Activated naive CD8-positive, alpha-beta T cell treated with anti-CD3 and anti-CD28 coated beads, Interleukin-2, amount 50 U/mL, for 24 hours (primary cell): Measurements from ENCODE around the gene LY9.

ENCODE experiments used
- ATAC-seq: fragments of 150-1000 bp; cut with Tn5 transposase; one replicate; pipeline ENCODE4 v1.10.0; 2021
- DNase-seq: peaks from one replicate; pipeline ENCODE4 v3.0.0; 2021
- H3K27ac Mint-ChIP-seq: one replicate; pipeline ENCODE4 v1.8.0; 2021; ENCODE audit warnings: mild to moderate bottlenecking, mixed read lengths
- H3K27me3 Mint-ChIP-seq: one replicate; pipeline ENCODE4 v1.8.0; 2021; ENCODE audit warnings: mixed read lengths
- H3K36me3 Mint-ChIP-seq: one replicate; pipeline ENCODE4 v1.8.0; 2021; ENCODE audit warnings: low read depth, mixed read lengths
- H3K4me1 Mint-ChIP-seq: one replicate; pipeline ENCODE4 v1.8.0; 2021; ENCODE audit warnings: mixed read lengths
- H3K4me3 Mint-ChIP-seq: one replicate; pipeline ENCODE4 v1.8.0; 2021; ENCODE audit warnings: mild to moderate bottlenecking, moderate library complexity, mixed read lengths
- H3K9me3 Mint-ChIP-seq: one replicate; pipeline ENCODE4 v1.8.0; 2021; ENCODE audit warnings: mixed read lengths

LY9 gene

DNA sequence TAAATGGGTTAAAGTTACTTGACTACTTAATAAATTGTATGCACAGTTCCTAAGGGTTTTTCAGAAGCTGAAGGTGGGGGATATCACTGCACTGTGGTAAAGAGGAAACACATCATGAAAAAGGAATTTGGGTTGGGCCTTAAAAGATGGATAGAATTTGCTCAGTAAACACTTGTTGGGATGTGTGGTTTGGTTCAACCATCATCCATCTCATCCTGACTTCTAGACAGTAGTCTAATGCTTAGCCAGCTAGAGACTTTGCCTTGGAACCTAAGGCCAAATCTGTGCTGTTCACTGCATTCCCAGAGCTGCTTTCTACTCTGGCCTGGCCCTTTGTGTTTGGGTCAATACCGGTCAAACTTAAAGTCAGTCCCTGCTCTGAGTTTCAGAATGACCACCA lies 30.6 kb downstream of the LY9 start:
- DNase-seq (no peak), ATAC-seq (no peak)
- Mint-ChIP-seq H3K27me3 (no peaks in the 10 kb centered on the region), H3K27ac (no peak overlapping the region), H3K36me3 (peaks cover 5% of the 10 kb centered on the region), H3K4me1 (no peaks in the 10 kb centered on the region), H3K9me3 (no peaks in the 10 kb centered on the region), H3K4me3 (no peak overlapping the region)

DNA sequence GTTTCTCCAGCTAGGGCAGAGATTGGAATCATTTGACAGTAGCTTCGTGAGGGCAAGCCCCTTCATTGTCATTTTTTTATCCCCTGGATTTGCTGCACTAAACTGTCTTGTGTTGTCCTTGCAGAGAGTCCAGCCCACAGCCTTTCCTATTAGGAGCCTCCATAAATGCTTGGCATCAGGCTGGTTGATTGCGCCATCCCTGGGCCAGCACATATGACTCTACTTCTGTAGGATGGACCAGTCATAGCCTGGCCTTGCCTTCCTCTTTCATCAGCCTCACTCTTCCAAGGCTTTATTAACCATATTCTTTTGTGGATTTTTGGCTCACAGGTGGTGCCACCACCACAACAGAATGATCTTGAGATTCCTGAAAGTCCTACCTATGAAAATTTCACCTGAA lies 31.4 kb downstream of the LY9 start:
- Mint-ChIP-seq H3K27ac (no peak overlapping the region), H3K36me3 (peaks cover 5% of the 10 kb centered on the region), H3K27me3 (no peaks in the 10 kb centered on the region), H3K9me3 (no peaks in the 10 kb centered on the region), H3K4me1 (no peaks in the 10 kb centered on the region), H3K4me3 (no peak overlapping the region)
- no peak for DNase-seq
- ATAC-seq = no peak

DNA sequence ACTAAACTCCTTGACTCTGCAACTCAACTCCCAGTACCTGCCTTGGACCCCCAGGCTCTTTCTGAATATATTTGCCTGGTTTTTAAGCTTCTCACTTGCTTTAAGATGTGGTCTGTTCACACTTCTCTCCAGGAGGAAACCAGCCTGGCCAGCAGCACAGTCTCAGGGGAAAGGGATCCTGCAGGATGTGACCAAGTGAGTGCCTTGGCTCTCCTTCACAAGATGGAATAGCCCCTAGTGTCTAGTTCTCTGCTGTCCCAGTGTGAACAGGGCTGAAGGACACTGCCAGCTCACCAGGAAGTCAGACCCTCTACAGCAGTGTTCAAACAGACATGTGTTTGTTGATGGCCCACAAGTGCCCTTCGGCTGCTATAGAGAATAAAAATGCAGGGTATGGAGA lies 33.8 kb downstream of the LY9 start:
- DNase-seq = no peak
- Mint-ChIP-seq H3K4me1 (peaks cover 10% of the 10 kb centered on the region), H3K27me3 (no peaks in the 10 kb centered on the region), H3K27ac (no peak overlapping the region), H3K9me3 (no peaks in the 10 kb centered on the region), H3K36me3 (peaks cover 2% of the 10 kb centered on the region), H3K4me3 (no peak overlapping the region)
- no peak for ATAC-seq

DNA sequence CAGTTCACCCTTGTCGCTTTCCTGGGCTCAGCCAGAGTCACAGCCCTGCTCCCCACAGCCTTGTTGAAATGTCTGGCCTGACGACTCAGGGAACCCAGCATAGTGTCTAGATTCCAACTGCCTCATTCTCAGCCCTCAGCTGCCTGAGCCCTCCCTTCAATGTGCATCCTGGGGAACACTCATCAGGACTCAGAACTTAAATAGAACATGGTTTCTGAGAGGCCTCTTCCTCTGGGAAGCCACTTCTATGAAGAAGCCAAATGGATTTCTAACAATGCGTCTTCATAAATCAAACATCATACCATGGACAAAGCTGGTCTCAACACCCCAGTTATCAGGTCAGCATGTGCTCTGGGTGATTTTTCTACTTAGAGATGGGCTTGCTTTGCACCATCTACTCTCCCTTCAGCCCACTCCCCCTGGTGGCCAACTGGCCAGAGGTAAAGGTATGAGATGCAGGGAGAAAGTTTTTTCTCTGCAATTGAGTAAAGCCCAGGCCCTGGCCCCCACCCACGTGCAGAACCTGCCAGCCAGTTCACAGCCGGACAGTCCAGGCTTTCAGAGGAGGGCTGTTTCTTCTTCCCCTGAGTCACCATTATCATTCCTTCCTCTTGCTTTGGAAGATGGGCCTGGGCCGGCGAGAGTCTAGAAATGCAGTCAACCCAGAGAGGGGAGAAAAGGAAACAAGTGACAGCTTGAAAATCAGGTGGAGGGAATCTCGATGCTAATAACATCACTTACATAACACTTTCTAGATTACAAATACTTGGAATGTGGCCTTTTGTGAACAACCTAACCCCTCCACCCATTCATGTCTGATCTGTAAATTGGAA lies 34.6 kb downstream of the LY9 start:
- Mint-ChIP-seq H3K27ac (peak overlapping the region; percentile 33), H3K36me3 (peaks cover 2% of the 10 kb centered on the region)

DNA sequence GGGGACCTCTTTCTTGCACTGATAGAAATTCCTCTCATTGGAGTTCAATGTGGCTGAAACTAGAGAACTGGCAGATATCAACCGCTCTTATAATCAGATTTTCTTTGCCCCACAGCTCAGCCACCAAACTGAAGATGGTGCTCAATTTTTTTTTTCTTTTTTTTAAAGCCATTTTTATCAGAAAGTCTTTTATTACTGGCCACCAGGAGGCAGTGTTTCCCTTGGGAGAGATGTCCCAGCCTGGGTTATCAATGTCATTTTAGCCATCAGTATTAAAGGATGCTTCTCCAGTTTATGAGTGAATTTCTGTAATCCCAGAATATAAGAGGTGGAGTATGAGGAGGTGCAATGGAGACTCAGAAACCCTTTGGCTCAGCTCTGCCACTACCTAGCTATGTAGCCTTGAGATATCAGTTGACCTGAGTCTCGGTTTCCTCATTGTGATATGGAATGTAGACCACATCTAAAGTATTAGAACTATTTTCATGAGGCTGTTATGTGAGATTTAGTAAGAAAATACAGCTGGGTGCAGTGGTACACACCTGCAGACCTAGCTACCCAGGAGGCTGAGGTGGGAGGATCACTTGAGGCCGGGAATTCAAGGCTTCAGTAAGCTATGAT lies 39.1 kb downstream of the LY9 start:
- Mint-ChIP-seq H3K4me3 (no peak overlapping the region), H3K27ac (peak overlapping the region; percentile 55), H3K9me3 (no peaks in the 10 kb centered on the region), H3K27me3 (no peaks in the 10 kb centered on the region), H3K4me1 (peaks cover 62% of the 10 kb centered on the region), H3K36me3 (no peaks in the 10 kb centered on the region)
- DNase-seq (peak; percentile 58), ATAC-seq (no peak)

More for the DNA sequence above, 34.6 kb downstream of the LY9 start:
- DNase-seq (peak; percentile 84), ATAC-seq (peak; percentile 85)
- H3K9me3 Mint-ChIP-seq = no peaks in the 10 kb centered on the region
- peaks cover 18% of the 10 kb centered on the region for H3K4me1 Mint-ChIP-seq
- no peaks in the 10 kb centered on the region for H3K27me3 Mint-ChIP-seq
- H3K4me3 Mint-ChIP-seq = no peak overlapping the region

DNA sequence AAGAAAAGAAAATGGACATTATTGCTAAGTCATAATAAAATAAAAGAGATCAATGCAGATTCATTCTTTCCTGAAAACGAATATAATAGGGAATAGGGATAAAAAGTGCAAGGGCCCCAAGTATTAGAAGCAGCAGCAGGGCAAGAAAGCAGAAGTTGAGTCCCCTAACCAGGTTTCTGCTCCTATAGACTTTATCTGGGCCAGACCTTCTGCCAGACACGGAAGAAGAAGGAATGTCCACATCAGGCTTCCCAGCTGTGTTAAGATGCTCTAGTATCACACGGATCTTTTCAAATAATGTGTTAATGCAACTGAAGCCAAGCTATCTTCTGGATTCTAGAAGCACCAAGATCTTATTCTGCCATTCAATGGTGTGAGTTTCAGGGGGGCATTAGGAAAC lies 39.8 kb downstream of the LY9 start:
- H3K4me3 Mint-ChIP-seq = no peak overlapping the region
- H3K4me1 Mint-ChIP-seq = peaks cover 64% of the 10 kb centered on the region
- H3K27ac Mint-ChIP-seq = peak overlapping the region; percentile 97
- DNase-seq = no peak
- no peaks in the 10 kb centered on the region for H3K36me3 Mint-ChIP-seq
- no peaks in the 10 kb centered on the region for H3K9me3 Mint-ChIP-seq
- no peaks in the 10 kb centered on the region for H3K27me3 Mint-ChIP-seq
- no peak for ATAC-seq

DNA sequence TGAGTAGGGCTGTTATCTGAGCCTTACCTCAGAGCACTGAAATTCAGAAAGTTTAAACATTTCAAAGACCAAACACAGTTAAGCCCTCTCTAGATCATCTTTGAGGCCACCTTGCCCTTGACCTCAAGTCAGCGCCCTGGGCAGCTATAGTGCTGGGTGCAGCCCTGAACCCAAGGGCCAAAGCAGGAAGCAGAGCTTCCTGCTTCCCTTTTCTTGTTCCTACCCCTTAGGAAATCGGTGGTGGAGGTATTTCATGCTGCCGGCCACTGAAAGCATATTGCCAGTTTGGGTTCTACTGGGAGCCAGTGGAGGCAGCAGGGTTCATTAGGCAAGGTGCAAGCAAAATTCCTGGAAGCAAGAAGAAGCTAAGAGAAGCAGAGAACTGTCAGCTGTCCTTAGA lies 40.6 kb downstream of the LY9 start:
- H3K27me3 Mint-ChIP-seq = no peaks in the 10 kb centered on the region
- no peaks in the 10 kb centered on the region for H3K36me3 Mint-ChIP-seq
- DNase-seq = no peak
- H3K9me3 Mint-ChIP-seq = no peaks in the 10 kb centered on the region
- peak overlapping the region; percentile 97 for H3K27ac Mint-ChIP-seq
- peak overlapping the region; percentile 9 for H3K4me3 Mint-ChIP-seq
- no peak for ATAC-seq
- H3K4me1 Mint-ChIP-seq = peaks cover 64% of the 10 kb centered on the region

DNA sequence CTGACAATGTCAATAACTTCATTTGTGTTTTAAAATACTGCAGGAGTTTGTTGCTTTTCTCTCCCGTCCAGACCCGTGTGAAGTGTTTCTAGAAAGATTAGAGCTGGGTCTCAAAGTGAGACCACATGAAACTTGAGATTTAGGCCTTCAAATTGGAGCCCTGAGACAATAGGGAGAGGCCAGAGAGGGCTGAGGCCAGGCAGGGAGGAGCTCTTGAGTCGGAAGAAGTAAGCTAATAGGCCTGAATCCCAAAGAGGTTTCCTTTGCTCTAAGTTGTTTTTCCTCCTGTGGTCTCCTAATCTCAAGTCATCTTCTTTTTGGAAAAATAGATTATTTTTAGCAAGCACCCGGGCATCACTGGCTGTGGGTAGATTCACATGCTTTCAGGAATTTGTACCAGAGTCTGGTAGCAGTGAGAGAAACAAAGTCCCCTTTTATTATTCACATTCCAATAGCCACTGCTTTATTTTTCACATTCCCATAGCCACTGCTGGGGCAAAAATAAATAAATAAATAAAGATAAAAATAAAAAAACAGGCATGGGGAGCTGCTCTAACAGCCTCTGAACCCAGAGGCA lies 41.1 kb downstream of the LY9 start:
- ATAC-seq (no peak), DNase-seq (no peak)
- Mint-ChIP-seq H3K36me3 (no peaks in the 10 kb centered on the region), H3K4me1 (peaks cover 64% of the 10 kb centered on the region), H3K4me3 (peak overlapping the region; percentile 9), H3K27ac (peak overlapping the region; percentile 97), H3K9me3 (no peaks in the 10 kb centered on the region), H3K27me3 (no peaks in the 10 kb centered on the region)

DNA sequence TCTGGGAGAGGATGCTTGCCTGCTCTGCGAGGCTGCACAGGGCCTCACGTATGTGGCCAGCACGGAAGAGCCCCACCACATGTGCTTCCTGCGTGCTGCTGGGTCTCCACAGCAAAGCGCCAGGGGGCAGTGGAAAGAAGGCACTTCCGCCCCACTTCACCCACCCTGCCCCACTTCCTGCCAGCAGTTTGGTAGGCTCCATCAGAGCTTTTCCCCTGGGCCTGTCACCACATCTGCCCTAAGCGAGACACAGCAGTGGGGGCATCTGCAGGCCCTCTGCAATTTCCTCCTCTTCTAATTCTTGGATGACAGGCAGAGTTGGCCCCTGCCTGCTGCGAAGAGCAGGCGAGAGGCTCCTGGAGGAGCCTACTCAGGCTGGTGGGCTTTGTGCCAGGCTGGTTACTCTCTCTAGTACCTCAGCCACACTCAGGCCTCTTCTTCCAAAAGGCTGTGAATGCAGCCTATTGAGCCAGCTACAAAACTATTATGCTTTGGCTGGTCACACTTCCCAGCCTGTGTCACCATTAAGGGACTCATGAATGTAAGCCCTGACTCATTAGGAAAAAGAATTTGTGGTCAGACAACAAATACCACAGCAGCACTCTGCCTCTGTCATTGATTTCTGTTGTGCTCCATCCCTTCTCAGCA lies 41.7 kb downstream of the LY9 start:
- peak; percentile 79 for DNase-seq
- Mint-ChIP-seq H3K4me3 (peak overlapping the region; percentile 58), H3K27ac (peak overlapping the region; percentile 97), H3K27me3 (no peaks in the 10 kb centered on the region), H3K9me3 (no peaks in the 10 kb centered on the region), H3K36me3 (no peaks in the 10 kb centered on the region), H3K4me1 (peaks cover 68% of the 10 kb centered on the region)
- peak; percentile 90 for ATAC-seq

DNA sequence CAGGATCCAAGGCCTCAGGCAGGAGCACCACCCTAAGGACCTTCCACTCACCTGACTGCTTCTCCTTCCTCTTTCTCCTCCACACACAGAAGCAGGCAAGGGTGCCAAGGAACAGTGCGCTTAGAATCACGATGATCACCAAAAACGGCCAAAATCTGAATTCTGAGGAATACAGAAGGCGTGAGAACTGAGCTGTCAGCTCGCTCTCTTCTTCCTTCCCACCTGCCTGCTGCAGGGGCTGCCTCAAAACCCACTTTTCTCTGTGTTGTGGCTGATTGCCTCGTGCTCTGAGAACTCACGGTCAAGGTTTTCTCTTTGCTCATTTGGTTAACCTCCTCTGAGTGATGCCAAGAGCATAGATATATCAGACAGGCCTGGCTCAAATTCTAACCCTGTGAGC lies 42.9 kb downstream of the LY9 start:
- peaks cover 69% of the 10 kb centered on the region for H3K4me1 Mint-ChIP-seq
- no peaks in the 10 kb centered on the region for H3K36me3 Mint-ChIP-seq
- DNase-seq = no peak
- no peak overlapping the region for H3K27ac Mint-ChIP-seq
- H3K27me3 Mint-ChIP-seq = no peaks in the 10 kb centered on the region
- H3K9me3 Mint-ChIP-seq = no peaks in the 10 kb centered on the region
- ATAC-seq = no peak
- H3K4me3 Mint-ChIP-seq = no peak overlapping the region

DNA sequence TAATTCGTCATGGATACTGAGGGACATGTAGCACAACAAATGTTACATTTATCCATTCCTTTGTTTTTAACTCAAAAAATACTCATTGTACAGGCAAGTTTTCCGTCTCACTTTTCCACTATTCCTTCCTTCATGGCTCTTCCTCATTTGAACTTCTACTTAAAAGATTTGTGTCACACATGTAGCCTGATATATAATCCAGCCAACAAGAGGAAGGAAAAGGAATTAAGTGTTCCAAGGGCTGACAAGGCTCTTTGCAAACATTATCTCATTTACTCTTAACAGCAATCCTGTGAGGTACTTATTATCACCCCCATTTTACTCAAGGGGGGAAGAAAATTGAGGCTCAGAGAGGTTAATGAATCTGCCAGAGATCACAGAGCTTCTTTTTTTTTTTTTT lies 43.8 kb downstream of the LY9 start:
- H3K9me3 Mint-ChIP-seq = no peaks in the 10 kb centered on the region
- DNase-seq (no peak), ATAC-seq (no peak)
- H3K27ac Mint-ChIP-seq = no peak overlapping the region
- H3K27me3 Mint-ChIP-seq = no peaks in the 10 kb centered on the region
- H3K4me3 Mint-ChIP-seq = no peak overlapping the region
- H3K4me1 Mint-ChIP-seq = peaks cover 64% of the 10 kb centered on the region
- no peaks in the 10 kb centered on the region for H3K36me3 Mint-ChIP-seq

DNA sequence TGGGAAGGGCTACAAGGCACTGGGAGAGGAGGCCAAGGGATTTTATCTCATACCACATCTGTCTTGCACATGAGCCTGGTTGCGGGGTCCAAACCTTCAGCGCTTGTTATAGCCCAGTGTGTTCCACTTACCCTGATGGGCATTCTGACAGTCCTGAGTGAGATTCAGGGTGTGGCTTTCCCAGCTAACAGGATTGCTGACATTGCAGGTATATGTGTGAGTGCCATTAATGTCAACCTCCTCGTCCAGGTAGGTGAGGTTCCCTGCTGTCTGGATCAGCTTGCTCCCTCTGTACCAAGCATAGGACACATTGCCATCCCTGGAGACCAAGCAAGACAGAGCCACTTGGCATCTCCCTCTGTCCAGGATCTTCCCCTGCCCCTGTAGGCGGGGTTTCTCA lies 45.1 kb downstream of the LY9 start:
- H3K4me3 Mint-ChIP-seq = no peak overlapping the region
- no peak overlapping the region for H3K27ac Mint-ChIP-seq
- H3K4me1 Mint-ChIP-seq = peaks cover 54% of the 10 kb centered on the region
- ATAC-seq (no peak), DNase-seq (no peak)
- H3K9me3 Mint-ChIP-seq = peaks cover 4% of the 10 kb centered on the region
- peaks cover 3% of the 10 kb centered on the region for H3K36me3 Mint-ChIP-seq
- H3K27me3 Mint-ChIP-seq = no peaks in the 10 kb centered on the region

DNA sequence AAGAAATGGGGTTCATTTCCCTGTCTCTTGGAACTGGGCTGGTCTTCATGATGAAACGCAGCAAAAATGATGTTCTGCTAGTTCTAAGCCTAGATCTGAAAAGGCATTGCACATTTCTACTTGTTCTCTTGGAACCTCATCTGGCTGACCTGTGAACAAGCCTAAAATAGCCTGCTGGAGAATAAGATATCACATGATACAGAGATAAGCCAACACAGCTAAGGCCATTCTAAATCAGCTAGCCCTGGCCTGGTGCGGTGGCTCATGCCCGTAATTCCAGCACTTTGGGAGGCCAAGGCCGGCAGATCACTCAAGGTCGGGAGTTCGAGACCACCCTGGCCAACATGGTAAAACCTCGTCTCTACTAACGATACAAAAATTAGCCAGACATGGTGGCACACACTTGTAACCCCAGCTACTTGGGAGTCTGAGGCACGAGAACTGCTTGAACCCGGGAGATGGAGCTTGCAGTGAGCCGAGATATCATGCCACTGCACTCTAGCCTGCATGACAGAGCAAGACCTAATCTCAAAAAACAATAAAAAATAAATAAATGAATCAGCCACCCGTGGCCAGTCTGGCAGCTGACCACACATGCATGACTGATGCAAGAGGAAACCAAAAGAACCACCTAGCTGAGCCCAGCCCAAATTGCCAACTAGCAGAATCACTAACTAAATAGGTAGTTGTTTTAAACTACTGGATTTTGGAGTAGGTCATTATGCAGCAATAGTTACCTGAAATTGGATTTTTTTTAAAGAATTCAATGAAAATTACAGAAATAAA lies 48.7 kb downstream of the LY9 start:
- Mint-ChIP-seq H3K27ac (no peak overlapping the region), H3K9me3 (peaks cover 4% of the 10 kb centered on the region), H3K27me3 (no peaks in the 10 kb centered on the region), H3K4me1 (peaks cover 19% of the 10 kb centered on the region), H3K36me3 (peaks cover 3% of the 10 kb centered on the region), H3K4me3 (no peak overlapping the region)
- no peak for DNase-seq
- no peak for ATAC-seq

DNA sequence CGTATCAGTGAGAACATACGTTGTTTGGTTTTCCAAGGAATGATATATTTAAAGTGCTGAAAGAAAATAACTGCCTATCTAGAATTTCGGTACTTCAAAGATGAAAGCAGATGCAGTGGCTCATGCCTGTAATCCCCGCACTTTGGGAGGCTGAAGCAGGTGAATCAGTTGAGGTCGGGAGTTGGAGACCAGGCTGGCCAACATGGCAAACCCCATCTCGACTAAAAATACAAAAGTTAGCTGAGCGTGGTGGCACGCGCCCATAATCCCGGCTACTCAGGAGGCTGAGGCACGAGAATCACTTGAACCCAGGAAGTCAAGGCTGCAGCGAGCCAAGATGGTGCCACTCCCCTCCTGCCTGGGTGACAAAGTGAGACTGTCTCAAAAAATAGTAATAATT lies 50.3 kb downstream of the LY9 start:
- Mint-ChIP-seq H3K36me3 (peaks cover 3% of the 10 kb centered on the region), H3K9me3 (peaks cover 4% of the 10 kb centered on the region), H3K27ac (no peak overlapping the region), H3K4me1 (peaks cover 18% of the 10 kb centered on the region), H3K4me3 (no peak overlapping the region), H3K27me3 (no peaks in the 10 kb centered on the region)
- ATAC-seq = no peak
- DNase-seq = no peak
